NCI-H69 (cell line): ENCODE measurements around the gene SLC4A5.
"Not testable (repeated sequence)": the region's sequence is repeated elsewhere in the genome, so short reads cannot be mapped to it uniquely, and the experiment has no call there.

Experiments
- DNase-seq: peaks from one replicate; lab custom pipeline; 2025; lab: John Stamatoyannopoulos, UW

The SLC4A5 gene

GRCh38 chr2:74199275-74199701 lies 143.9 kb downstream of the SLC4A5 start:
- DNase-seq: peak; percentile 41

- DNase-seq: peak; percentile 97
Measured at GRCh38 chr2:74198461-74199274, 144.5 kb downstream of the SLC4A5 start, which contains the start of gene MTHFD2. Gene MTHFD2, plus strand, starts transcription at chr2:74198615. Its CDS starts 27 bp downstream, at chr2:74198642.

- DNase-seq: no peak
Measured at GRCh38 chr2:74198023-74198460, 145.2 kb downstream of the SLC4A5 start.

GRCh38 chr2:74197049-74197448 lies 146.2 kb downstream of the SLC4A5 start:
- DNase-seq: no peak

- no peak for DNase-seq
Measured at GRCh38 chr2:74194799-74195198, 148.4 kb downstream of the SLC4A5 start.

- DNase-seq: peak; percentile 37
Measured at GRCh38 chr2:74191596-74192380, 151.4 kb downstream of the SLC4A5 start.

GRCh38 chr2:74188696-74189095 lies 154.5 kb downstream of the SLC4A5 start:
- DNase-seq: no peak

GRCh38 chr2:74188018-74188601 lies 155.1 kb downstream of the SLC4A5 start:
- peak; percentile 37 for DNase-seq

GRCh38 chr2:74186706-74187105 lies 156.5 kb downstream of the SLC4A5 start:
- DNase-seq: not testable (repeated sequence)

- DNase-seq: no peak
Measured at GRCh38 chr2:74186038-74186437, 157.2 kb downstream of the SLC4A5 start.

GRCh38 chr2:74183878-74184277 lies 159.3 kb downstream of the SLC4A5 start:
- no peak for DNase-seq

- DNase-seq: peak; percentile 39
Measured at GRCh38 chr2:74181739-74182138, 161.5 kb downstream of the SLC4A5 start.

- DNase-seq: peak; percentile 42
Measured at GRCh38 chr2:74179063-74179865, 164.0 kb downstream of the SLC4A5 start.

- DNase-seq: peak; percentile 97
Measured at GRCh38 chr2:74178211-74179062, 164.8 kb downstream of the SLC4A5 start, which contains the start of gene MOB1A. Gene MOB1A, minus strand, starts transcription at chr2:74178879. Its CDS starts 205 bp downstream, at chr2:74178674.

GRCh38 chr2:74177696-74178095 lies 165.5 kb downstream of the SLC4A5 start:
- DNase-seq: no peak

GRCh38 chr2:74174909-74175308 lies 168.3 kb downstream of the SLC4A5 start:
- no peak for DNase-seq

GRCh38 chr2:74168739-74169138 lies 174.5 kb downstream of the SLC4A5 start:
- no peak for DNase-seq
